NT2/D1 (cell line): ENCODE measurements around the gene PDE3A.

Experiments
- SUZ12 ChIP-seq: IDR thresholded peaks from 2 replicates; pipeline ENCODE4 v1.6.1; 2011; ENCODE audit not compliant: insufficient read length, insufficient read depth; ENCODE audit errors: extremely low read depth
- YY1 ChIP-seq: IDR thresholded peaks from 2 replicates; pipeline ENCODE4 v1.6.1; 2011; ENCODE audit not compliant: insufficient read length, insufficient read depth

- TF ChIP-seq YY1 (no peak), SUZ12 (no peak)
Measured at GRCh38 chr12:20374795-20375194, 6.5 kb downstream of the PDE3A start.
